NCI-H2081 (cell line): Measurements from ENCODE around the gene DCST2.

Source experiments
- DNase-seq, 2 experiments: peaks; one replicate each; lab custom pipeline; 2025; lab: John Stamatoyannopoulos, UW

DCST2 gene

DNA sequence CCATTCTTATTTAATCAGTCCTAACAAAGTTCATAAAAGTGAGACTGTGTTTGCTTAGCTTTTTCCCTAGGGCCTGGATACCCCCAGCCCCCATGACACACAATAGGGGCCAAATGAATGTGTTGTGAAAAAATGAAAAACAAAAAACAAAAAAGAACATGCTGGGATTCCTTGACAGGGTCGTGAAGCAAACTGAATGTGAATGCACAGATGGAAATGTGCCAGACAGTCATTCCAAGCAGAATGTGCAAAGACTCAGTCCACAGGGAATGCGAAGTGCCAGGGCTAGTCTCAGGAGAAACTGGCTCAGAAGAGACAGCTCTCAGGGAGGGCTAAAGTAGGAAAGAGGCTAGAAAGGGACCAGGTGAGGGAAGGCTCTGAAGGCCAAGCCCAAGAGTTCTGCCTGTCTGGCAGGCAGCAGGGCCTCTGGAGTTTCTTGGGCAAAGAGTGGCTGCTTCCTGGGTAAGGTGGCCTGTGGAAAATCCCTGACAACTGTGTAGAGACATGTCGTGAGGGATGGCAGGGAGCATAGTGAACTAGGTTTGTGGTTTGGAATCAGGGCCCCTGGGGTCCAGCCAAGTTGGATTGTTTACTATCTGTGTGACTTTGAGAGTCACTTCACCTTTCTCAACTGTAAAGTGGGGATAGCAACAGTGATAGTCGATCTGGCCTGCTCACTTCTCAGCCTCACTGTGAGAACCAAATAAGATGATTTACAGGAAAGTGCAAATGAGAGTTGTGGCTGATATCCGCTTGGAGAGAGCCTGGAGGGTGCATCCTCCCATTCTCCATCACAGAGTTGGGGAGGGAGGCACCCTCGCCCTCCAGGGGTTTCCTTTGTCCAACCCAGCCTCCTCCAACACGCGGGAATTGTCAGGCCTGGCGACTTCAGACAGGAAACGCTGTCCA, 16.3 kb upstream of the DCST2 start:
- no peak for DNase-seq

DNA sequence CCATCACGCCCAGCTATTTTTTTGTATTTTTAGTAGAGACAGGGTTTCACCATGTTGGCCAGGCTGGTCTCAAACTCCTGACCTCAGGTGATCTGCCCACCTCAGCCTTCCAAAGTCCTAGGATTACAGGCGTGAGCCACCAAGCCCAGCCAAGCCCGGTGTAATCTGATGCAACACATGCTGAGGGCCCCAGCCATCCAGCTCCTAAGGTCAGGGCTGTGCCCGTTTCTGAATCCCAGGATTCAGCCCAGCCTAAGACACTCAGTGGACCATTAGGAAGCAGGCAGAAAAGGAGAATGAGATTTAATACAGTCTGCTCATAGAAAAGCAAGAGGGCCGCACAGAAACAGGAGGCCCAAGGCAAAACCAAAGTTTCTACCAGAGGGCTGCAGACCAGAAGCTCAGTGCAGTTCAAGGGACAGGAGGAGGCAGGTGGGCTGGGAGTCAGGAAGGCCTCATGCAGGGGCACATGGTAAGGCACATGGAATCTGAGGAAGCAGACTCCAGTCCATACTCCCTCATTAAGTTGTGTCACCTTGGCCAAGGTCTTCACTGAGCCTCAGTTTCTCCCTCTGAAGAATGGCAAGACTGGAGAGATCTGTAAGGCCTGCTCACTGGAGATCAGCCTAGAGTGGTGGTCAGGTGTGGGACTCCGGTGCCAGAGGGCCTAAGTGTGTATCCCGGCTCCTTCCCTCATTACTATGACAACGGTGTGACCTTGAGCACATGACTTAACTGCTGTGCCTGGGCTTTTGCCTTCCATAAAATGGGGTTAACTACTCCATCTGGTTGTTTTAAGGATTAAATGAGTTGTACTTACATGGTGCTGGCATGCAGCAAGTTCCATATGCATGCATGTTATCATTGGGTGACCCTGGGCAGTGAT, 15.1 kb upstream of the DCST2 start:
- DNase-seq, result no peak

DNA sequence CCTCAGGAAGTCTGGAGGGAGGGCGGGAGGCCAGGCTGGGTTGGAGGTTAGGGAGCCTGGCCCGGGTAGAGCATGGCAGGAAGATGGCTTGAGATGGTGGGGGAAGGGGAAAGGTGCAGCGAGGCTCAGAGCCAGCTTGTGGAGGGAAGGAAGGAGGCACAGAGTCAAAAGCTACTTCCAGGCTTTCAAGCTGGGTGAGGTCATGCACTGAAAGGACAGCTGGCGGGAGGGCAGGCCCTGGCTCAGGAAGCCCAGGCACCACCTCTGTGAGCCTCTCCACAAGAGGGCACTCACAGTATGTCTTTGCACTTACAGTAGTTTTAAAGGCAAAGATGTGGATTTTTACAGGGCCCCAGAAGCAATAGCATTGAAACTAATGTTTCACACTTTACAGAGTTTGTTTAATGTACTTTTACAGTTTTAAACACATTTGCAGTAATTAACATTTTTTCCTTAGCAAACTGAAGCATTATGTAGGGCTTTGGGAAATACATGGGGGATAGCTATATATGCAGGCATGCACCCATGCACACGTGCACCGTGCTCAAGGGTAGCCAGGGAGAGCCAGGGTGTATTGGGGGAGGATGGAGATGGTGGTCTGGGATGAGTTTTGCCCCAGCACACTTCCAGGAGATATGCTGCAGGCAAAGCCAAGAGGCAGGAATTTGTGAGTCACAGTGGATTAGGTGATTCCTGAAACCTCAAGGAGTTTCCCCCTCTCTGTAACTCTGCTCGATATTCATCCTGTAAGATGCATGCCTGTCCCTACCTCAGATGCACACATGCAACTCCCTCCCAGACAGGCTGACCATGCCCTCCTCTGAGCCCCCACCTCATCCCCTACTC, 11.5 kb upstream of the DCST2 start:
- peak; percentile 22 to 50 for DNase-seq

- no peak for DNase-seq
Measured at GRCh38 chr1:155044365-155044764, 10.8 kb upstream of the DCST2 start.

GRCh38 chr1:155043793-155044192, 10.2 kb upstream of the DCST2 start:
- DNase-seq, result no peak

DNA sequence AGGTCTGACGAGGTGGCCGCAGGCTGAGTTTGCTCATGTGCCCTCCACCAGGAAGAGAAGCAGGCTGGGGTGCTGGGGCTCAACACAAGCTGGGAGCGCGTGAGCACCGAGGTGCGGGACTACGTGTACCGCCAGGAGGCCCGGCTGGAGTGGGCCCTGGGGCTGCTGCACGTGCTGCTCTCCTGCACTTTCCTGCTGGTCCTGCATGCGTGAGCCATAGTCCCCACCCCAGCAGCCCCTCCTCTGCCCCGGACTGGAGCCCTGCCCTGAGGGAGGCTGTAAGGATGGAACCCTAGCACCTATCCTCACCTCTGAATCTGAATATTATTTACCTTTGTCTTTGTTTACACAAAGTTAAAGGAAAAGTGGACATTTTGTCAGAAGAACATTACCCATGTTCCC, 9.7 kb upstream of the DCST2 start:
- no peak for DNase-seq

GRCh38 chr1:155042789-155043188, 9.2 kb upstream of the DCST2 start:
- no peak for DNase-seq

GRCh38 chr1:155040358-155041093, 6.9 kb upstream of the DCST2 start:
- DNase-seq, result no peak

DNA sequence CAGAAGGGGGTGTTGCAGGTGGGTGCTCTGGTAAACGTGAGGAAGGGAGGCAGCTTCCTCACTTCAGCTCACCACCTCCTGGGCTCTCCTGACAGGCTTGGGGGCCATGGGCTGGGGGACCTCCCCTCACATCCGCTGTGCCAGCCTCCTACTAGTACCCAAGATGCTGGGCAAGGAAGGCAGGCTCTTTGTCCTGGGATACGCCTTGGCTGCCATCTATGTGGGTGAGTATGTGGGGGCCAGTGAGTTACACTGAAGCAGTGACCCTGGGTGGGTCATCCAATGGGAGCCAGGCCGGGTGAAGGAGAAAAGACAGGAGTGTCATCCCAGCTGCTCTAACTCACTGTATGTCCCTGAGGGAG, 5.7 kb upstream of the DCST2 start:
- DNase-seq, result no peak

- DNase-seq, result no peak
Measured at GRCh38 chr1:155038602-155039307, 5.2 kb upstream of the DCST2 start.

DNA sequence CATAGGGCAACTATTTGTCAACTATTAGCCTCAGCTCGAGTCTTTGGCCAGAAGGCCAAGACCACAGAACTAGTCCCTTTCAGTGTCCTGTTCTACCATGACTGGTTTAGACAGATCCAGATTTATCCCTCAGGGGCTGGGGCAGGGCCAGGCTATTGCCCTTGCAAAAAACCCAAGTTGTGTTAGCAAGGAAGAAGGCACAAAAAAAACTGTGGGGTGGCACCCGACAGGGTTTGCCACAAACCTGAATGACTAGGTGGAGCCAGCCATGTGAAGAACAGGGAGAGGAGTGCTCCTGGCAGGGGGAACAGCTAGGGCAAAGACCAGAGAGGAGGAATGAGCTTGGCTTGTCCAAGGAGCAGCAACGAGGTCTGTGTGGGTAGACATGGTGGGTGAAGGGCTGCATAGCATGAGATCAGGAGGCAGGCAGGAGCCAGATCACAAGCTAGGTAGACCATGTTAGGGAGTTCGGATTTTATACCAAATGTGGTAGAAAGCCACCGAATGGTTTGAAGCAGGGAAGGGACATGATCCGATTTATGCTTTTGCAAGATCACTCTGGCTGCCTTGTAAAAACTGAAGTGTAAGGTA, 4.4 kb upstream of the DCST2 start:
- no peak for DNase-seq

DNA sequence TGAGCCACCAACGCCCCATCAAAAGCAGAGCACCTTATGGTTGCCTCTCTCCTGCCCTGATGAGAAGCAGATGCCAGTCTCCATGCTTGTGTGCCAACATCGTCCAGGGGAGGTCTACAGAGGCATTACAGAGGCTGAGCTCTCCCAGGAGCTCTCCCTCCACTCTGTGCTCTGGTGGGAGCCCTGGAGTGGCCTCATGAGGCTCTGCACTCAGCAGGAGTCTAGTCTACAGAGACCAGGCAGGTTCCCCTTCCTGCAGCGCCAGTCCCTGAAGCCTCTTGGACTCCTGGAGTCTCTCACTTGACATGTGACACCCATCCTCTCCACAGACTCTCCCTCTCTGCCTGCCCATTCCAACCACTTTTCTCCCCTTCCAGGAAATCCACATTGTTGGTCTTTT, 3.5 kb upstream of the DCST2 start:
- DNase-seq, result no peak

GRCh38 chr1:155035936-155036335, 2.4 kb upstream of the DCST2 start:
- DNase-seq, result no peak

- no peak for DNase-seq
Measured at GRCh38 chr1:155034318-155035208, 982 bp upstream of the DCST2 start.

- DNase-seq, result no peak
Measured at GRCh38 chr1:155032886-155033285, 695 bp downstream of the DCST2 start.

- DNase-seq, result no peak
Measured at GRCh38 chr1:155030899-155031298, 2.7 kb downstream of the DCST2 start.

DNA sequence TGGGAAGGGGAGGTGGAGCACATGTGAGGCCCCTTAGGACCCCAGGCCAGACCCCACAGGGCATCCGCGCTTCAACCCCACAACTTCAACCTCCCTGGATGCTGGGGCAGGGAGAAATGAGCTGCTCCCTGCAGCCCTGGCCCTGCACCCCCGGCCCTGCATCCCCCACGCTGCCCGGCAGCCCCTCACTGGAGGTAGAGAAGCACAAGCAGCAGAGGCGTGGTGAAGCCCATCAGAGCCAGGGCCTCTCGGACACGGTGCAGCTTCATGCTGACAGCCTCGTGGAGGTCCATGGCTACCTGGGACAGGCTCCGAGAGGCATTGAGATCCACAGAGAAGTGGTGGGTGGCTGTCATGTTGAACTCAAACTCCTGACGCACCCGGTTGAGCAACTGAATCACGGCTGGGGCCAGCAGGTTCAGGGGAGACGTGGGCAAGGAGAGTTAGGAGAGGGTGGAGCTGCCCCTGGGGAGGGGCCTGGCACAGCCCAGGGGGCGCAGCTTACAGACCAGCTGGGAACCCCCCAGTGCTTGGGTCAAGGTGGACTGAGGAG, 3.3 kb downstream of the DCST2 start:
- DNase-seq, result no peak

- DNase-seq, result no peak
Measured at GRCh38 chr1:155029513-155030242, 3.9 kb downstream of the DCST2 start.
